GM19397 (cell line): ENCODE results near the gene GRIK2.

Source experiments
- ATAC-seq: cut with Tn5 transposase; IDR thresholded peaks from one replicate; pipeline ENCODE4 v1.9.1; 2021; ENCODE audit warnings: mild to moderate bottlenecking, moderate library complexity; ENCODE audit not compliant: unreplicated experiment

The GRIK2 gene

DNA sequence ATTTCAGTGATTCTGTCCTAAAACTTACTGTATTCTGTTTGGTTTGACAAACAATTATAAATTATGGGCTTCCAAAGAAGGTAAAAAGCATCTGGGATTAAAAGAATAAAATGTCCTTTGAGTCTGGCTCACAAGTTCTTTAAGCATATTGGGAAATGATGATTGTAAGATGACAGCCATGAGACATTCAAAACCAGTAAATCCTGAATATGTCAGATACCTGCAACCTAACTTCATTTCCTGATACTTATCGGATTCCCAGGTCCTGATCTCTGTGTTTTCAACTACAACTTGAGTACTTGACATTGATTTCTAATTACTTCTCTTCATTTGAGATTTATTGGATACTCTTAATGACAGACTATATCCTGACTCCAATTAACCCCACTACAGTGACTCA lies 446.6 kb downstream of the GRIK2 start:
- no peak for ATAC-seq

DNA sequence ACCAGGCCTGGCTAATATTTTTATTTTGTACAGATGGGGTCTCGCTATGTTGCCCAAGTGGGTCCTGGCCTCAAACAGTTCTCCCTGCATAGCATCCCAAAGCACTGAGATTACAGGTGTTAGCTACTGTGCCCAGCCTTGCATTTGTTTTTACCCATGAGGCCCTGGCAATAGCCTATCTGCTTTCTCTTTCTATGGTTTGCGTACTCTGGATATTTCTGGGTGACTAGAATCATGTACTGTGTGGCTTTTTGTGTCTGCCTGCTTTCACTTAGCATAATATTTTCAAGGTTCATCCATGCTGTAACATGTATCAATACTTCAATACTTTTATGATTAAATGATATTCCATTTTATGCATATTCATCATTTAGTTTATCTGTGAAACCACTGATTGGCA lies 451.7 kb downstream of the GRIK2 start:
- ATAC-seq, result no peak

GRCh38 chr6:101845621-101846020 lies 452.1 kb downstream of the GRIK2 start:
- no peak for ATAC-seq

- ATAC-seq, result no peak
Observed at GRCh38 chr6:101847690-101848089, 454.2 kb downstream of the GRIK2 start.

DNA sequence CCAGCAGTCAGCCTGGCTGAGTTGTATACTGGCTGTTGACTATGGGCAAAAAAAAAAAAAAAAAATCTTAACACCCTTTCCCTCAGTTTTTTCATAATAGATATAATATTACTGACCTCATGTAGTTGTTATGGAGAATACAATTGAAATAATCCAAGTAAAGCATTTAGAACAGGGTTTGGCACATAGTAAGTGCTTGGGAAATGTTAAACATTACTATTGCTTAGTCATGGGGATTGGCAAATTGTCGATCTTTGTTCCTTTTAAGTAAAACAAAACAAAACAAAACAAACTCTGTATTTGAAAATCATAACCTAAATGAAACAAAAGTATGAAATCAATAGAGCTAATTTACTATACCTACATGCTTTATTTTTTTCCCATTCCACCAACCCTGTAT lies 458.4 kb downstream of the GRIK2 start:
- ATAC-seq, result no peak

GRCh38 chr6:101853231-101854085 lies 459.9 kb downstream of the GRIK2 start:
- ATAC-seq, result no peak

- no peak for ATAC-seq
Observed at GRCh38 chr6:101876431-101876830, 482.9 kb downstream of the GRIK2 start.

GRCh38 chr6:101878554-101879276 lies 485.2 kb downstream of the GRIK2 start:
- ATAC-seq, result no peak

GRCh38 chr6:101879782-101880181 lies 486.3 kb downstream of the GRIK2 start:
- no peak for ATAC-seq

DNA sequence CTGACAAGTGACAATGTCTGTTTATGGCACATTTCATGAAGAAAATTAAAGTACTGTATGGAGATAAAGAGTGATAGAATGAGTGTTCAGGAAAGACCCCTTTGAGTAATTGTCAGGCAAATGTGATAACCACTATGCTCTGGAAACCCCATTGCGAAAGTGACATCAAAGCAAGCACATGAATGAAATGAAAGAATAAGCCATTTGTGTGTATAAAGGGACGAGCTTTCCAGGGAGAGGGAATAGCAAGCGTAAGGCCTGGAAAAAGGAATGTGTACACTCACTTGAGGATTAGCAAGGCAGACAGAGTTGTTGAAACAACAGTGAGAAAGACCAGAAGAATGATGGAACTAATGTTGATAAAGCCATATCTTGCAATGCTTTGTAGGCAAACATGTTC lies 490.0 kb downstream of the GRIK2 start:
- no peak for ATAC-seq

DNA sequence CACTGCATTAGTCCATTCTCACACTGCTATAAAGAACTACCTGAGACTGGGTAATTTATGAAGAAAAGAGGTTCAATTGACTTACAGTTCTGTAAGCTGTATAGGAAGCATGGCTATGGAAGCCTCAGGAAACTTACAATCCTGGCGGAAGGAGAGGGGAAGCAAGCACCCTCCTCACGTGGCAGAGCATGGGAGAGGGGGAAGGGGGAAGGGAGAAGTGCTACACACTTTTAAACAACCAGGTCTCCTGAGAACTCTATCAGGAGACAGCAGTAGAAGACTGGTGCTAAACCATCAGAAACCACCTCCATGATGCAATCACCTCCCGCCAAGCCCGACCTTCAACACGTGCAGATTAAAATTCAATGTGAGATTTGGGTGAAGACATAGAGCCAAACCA lies 494.0 kb downstream of the GRIK2 start:
- no peak for ATAC-seq

- no peak for ATAC-seq
Observed at GRCh38 chr6:101907356-101908217, 514.1 kb downstream of the GRIK2 start.

DNA sequence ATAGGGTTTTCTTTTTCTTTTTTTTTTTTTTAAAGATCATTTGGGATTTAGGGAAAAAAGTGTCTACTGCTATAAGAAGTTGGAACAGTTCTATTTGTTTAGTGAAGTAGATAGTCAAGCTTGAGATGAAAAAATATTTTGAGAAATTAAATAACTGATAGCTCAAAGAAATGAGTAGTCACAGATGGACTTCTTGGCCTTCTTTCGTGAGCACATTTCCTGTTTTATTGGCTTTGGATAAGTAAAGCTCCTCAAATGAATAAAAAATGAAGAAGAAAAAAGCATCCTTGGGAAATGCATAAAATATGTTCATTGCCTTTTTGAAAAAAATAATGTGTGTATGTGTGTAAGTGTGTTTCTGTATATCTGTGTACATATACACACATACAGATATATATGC lies 515.9 kb downstream of the GRIK2 start:
- ATAC-seq, result no peak

- ATAC-seq, result no peak
Observed at GRCh38 chr6:101912311-101912710, 518.8 kb downstream of the GRIK2 start.

DNA sequence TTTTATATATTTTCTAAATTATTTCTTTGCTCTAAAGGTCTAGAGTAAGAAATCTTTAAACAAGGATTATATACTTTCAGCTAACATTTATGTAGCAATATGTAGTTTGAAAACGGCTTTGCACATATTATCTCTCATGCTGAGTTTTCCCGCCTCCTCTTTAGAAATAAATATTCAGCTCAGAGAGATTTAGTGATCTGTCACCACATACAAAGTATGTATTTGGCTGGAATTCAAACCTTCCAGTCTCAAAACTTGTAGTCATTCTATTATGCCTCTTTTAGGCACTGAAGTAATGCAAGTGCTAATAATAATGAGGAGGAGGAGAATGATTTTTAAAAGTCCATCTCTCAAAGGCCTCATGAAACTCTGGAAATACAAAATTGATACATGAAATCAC lies 525.0 kb downstream of the GRIK2 start:
- ATAC-seq, result no peak

GRCh38 chr6:101921829-101922450 lies 528.4 kb downstream of the GRIK2 start:
- no peak for ATAC-seq

DNA sequence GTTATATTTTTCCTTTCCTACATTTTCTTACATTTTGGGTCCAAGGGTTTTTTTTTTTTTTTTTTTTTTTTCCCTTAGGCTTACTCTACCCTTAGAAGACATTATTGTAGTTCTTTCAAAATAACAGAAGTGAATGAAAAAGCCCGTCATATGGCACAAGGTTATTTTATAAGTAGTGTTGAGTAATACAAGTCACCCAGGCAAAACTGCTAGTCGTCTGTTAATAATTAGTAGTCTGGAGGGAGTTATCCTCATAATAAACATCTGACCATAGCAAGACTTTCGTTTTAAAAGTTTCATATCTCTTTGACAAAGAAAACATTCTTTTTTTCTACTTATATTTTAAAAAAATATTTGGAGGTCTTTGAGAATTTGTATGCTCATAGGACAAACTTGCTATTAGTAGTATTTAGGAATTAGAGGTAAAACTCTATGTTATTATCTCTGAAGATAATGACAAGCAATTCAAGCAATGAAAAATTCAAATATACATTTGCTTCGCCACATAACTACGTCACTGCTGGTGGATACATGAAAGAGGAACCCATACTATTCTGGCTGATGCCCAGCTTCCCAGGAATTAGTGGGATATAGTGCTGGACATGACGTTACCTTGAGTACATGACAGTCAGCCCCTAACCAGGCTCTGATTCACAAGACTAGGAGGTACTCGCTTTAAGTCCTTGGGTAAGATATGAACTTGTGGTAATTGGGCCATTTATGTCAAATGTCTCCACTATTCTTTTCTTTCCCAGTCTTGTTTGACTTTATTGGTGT lies 532.8 kb downstream of the GRIK2 start:
- ATAC-seq, result no peak

DNA sequence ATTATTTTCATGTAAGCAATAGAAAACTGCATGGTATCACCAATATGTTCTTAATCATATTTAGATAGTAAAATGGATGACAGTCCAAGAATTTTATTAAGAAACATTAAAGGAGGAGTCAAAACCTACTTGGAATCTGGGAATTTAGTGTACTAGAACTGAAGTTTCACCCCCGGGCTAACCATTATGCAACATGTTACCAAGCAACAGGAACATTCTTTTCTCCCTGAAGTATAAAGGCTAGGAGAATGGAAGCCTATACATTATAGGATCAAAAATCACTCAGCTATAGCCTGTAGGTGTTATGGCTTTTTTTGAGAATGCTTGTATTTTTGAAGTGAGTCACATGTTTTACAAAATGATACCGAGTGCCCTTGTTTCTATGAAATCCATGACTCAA lies 538.3 kb downstream of the GRIK2 start:
- ATAC-seq, result no peak

DNA sequence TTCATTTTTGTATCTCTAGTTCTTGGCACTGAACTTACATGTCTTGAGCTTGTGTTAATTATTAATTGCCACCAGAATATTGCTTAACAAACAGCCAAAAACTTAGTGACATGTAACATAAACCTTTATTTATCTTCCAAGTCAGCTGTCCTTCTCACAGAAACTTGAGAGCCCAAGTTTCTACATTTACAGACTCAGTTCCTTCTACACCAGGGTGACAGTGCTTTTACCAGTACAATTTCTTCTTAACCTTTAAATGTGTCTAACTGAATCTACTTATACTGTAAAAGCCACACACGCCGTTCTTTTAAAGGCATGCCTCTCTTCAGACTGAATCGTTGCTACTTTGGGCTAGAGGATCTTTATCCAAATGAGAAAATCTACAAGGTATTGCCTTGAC lies 539.2 kb downstream of the GRIK2 start:
- ATAC-seq, result no peak

DNA sequence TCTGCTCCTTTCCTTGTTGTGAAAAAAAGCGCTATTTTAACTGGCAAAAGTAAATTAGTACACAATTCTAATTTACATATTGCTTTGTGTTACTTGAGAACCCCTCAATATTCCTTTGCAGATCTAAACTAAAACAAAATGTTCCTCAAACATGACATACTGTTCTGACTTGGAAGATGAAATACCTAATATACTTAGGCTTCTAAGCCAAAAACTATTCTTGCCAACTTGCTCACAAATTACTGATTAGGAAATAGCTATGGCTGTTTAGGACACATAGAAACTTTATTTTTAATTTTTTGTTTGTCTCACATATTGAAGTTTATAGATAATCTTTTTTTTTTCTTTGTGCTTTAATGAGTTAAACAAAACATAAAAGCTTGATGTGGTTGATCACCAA lies 542.2 kb downstream of the GRIK2 start:
- ATAC-seq, result no peak
